Endometrium (tissue), 2 donors: Measurements from ENCODE around the gene LIMK2.
"Not testable (repeated sequence)": the region's sequence is repeated elsewhere in the genome, so short reads cannot be mapped to it uniquely, and the experiment has no call there.

Experiments used
- FAIRE-seq: peaks from 2 replicates; lab custom pipeline; 2012; peaks lifted over from hg19 to GRCh38; lab: Jason Lieb, UNC
- donor health status: control.
- donor health status: control.

LIMK2 gene

GRCh38 chr22:31290494-31291471 lies 78.7 kb downstream of the LIMK2 start:
- FAIRE-seq: no peak

GRCh38 chr22:31291481-31292235 lies 79.6 kb downstream of the LIMK2 start:
- no peak for FAIRE-seq

GRCh38 chr22:31292236-31292989 lies 80.3 kb downstream of the LIMK2 start, which contains the start of gene PIK3IP1:
Gene PIK3IP1 (minus strand): TSS chr22:31292488. CDS start chr22:31292344, 144 bp downstream.
- peak; percentile 77 for FAIRE-seq

- no peak for FAIRE-seq
Measured at GRCh38 chr22:31295360-31295759, 83.3 kb downstream of the LIMK2 start.

- no peak for FAIRE-seq
Measured at GRCh38 chr22:31295831-31296657, 83.9 kb downstream of the LIMK2 start.

- FAIRE-seq: no peak
Measured at GRCh38 chr22:31300896-31301295, 88.8 kb downstream of the LIMK2 start.

GRCh38 chr22:31302006-31302405 lies 89.9 kb downstream of the LIMK2 start:
- no peak for FAIRE-seq

GRCh38 chr22:31302537-31302936 lies 90.4 kb downstream of the LIMK2 start:
- FAIRE-seq: no peak

GRCh38 chr22:31305194-31305593 lies 93.1 kb downstream of the LIMK2 start:
- FAIRE-seq: no peak

GRCh38 chr22:31308181-31308580 lies 96.1 kb downstream of the LIMK2 start:
- no peak for FAIRE-seq

- FAIRE-seq: no peak
Measured at GRCh38 chr22:31313366-31314147, 101.5 kb downstream of the LIMK2 start.

- not testable (repeated sequence) for FAIRE-seq
Measured at GRCh38 chr22:31314220-31314619, 102.1 kb downstream of the LIMK2 start.

GRCh38 chr22:31321421-31321820 lies 109.3 kb downstream of the LIMK2 start:
- FAIRE-seq: no peak

GRCh38 chr22:31323578-31324550 lies 111.8 kb downstream of the LIMK2 start:
- FAIRE-seq: no peak

GRCh38 chr22:31326877-31327276 lies 114.8 kb downstream of the LIMK2 start:
- FAIRE-seq: no peak

GRCh38 chr22:31327806-31328543 lies 115.9 kb downstream of the LIMK2 start:
- FAIRE-seq: no peak

- FAIRE-seq: no peak
Measured at GRCh38 chr22:31328544-31328960, 116.5 kb downstream of the LIMK2 start.

GRCh38 chr22:31329029-31329428 lies 116.9 kb downstream of the LIMK2 start:
- no peak for FAIRE-seq
